ENCODE measurements around the gene FBXO8. TPM values are rescaled to one million over a fixed set of nuclear protein-coding genes. Genes with fewer than 3 reads are reported as not detected.

Gene FBXO8
- total RNA-seq, 1 donor, result 32.2 TPM

DNA sequence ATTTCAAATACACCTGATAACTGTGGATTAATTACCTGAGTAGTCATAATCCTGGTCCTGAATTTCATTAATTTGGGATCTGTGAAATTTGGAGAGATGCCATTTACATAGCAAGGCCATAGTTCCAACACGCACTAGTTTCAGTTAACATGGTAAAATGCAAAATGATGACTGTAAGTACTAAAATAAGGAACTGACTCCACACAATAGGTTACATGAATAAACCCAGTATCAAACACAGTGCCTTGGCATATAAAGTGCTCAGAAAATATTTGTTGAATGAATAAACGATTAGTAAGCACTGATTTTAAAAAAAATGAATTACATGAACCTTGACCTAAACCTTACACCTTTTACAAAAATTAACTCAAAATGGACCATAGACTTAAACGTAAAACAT, 9.0 kb downstream of the FBXO8 start:
- DNase-seq (ENCODE audit: insufficient read length, low spot score, missing footprints), result no peak
- Histone ChIP-seq H3K4me3 (ENCODE audit: insufficient read depth, low read length) (no peak overlapping the region), H3K4me2 (ENCODE audit: insufficient read depth, low read length) (no peak overlapping the region), H2AFZ (ENCODE audit: low read length) (no peak overlapping the region), H3K27ac (ENCODE audit: low read depth, low read length) (no peak overlapping the region), H4K20me1 (ENCODE audit: insufficient read depth, low read length) (peaks cover 3% of the 10 kb centered on the region), H3K9me3 (ENCODE audit: low read depth, low read length) (no peaks in the 10 kb centered on the region), H3K36me3 (ENCODE audit: insufficient read depth, low read length) (no peaks in the 10 kb centered on the region), H3K4me1 (ENCODE audit: insufficient read depth, low read length) (no peaks in the 10 kb centered on the region), H3K27me3 (ENCODE audit: insufficient read depth, low read length) (no peaks in the 10 kb centered on the region), H3K79me2 (ENCODE audit: insufficient read depth, low read length) (peaks cover 35% of the 10 kb centered on the region)
- TF ChIP-seq, protein P1, sequence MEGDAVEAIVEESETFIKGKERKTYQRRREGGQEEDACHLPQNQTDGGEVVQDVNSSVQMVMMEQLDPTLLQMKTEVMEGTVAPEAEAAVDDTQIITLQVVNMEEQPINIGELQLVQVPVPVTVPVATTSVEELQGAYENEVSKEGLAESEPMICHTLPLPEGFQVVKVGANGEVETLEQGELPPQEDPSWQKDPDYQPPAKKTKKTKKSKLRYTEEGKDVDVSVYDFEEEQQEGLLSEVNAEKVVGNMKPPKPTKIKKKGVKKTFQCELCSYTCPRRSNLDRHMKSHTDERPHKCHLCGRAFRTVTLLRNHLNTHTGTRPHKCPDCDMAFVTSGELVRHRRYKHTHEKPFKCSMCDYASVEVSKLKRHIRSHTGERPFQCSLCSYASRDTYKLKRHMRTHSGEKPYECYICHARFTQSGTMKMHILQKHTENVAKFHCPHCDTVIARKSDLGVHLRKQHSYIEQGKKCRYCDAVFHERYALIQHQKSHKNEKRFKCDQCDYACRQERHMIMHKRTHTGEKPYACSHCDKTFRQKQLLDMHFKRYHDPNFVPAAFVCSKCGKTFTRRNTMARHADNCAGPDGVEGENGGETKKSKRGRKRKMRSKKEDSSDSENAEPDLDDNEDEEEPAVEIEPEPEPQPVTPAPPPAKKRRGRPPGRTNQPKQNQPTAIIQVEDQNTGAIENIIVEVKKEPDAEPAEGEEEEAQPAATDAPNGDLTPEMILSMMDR (IDR thresholded peaks at IDR 0.05; ENCODE audit: extremely low read depth, low read depth, low read length), result no peak

DNA sequence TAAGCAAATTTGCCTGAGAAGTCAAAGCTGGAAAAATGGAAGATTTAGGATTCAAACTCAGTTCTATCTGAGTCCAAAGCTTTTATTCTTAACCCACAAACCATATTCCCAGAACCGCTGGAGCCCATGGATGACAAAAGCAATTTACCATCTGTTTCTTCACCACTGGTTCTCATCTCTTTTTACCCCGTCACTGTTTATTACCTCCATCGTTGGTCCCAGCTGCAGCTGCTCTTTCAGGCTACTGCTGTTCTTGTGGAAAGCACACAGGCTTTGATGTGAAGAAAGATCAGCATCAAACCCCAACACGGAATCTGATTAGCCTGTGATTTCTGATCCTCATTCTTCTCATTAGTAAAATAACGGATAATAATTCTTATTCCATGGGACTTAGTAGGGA, 9.5 kb downstream of the FBXO8 start:
- peaks cover 30% of the 10 kb centered on the region for H3K79me2 ChIP-seq (ENCODE audit: insufficient read depth, low read length)
- H3K4me2 ChIP-seq (ENCODE audit: insufficient read depth, low read length), result no peak overlapping the region
- DNase-seq (ENCODE audit: insufficient read length, low spot score, missing footprints), result no peak

DNA sequence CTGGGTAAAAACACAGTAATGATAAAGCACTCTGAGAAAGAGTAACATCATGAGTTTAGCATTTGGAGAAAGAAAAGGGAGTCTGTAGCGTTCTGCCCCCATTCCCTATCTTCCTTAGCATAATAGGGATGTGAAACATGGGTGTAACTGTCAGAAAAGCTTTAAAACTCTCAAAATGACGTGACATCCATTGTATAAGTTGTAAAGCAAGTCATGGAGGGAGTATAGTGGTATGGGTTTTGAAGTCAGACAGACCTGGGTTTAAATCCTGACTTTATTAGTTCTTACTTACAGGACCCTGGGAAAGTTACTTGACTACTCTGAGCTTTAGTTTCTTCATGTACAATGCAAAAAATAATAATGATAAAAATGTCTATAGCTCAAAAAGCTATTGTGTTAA, 17.1 kb downstream of the FBXO8 start:
- H3K4me2 ChIP-seq (ENCODE audit: insufficient read depth, low read length), result no peak overlapping the region
- no peak overlapping the region for H2AFZ ChIP-seq (ENCODE audit: low read length)
- no peak overlapping the region for H3K4me3 ChIP-seq (ENCODE audit: insufficient read depth, low read length)
- no peaks in the 10 kb centered on the region for H3K36me3 ChIP-seq (ENCODE audit: insufficient read depth, low read length)
- no peak for DNase-seq (ENCODE audit: insufficient read length, low spot score, missing footprints)
- peaks cover 7% of the 10 kb centered on the region for H3K79me2 ChIP-seq (ENCODE audit: insufficient read depth, low read length)
- H3K4me1 ChIP-seq (ENCODE audit: insufficient read depth, low read length), result no peaks in the 10 kb centered on the region
- no peaks in the 10 kb centered on the region for H3K9me3 ChIP-seq (ENCODE audit: low read depth, low read length)
- H3K27ac ChIP-seq (ENCODE audit: low read depth, low read length), result no peak overlapping the region
- TF ChIP-seq, protein P1 (IDR thresholded peaks at IDR 0.05; ENCODE audit: extremely low read depth, low read depth, low read length), result no peak
- no peaks in the 10 kb centered on the region for H4K20me1 ChIP-seq (ENCODE audit: insufficient read depth, low read length)
- H3K27me3 ChIP-seq (ENCODE audit: insufficient read depth, low read length), result no peaks in the 10 kb centered on the region

More for the DNA sequence above, 9.5 kb downstream of the FBXO8 start:
- Histone ChIP-seq H4K20me1 (ENCODE audit: insufficient read depth, low read length) (peaks cover 3% of the 10 kb centered on the region), H3K36me3 (ENCODE audit: insufficient read depth, low read length) (no peaks in the 10 kb centered on the region), H3K27ac (ENCODE audit: low read depth, low read length) (no peak overlapping the region), H3K27me3 (ENCODE audit: insufficient read depth, low read length) (no peaks in the 10 kb centered on the region), H2AFZ (ENCODE audit: low read length) (no peak overlapping the region), H3K4me3 (ENCODE audit: insufficient read depth, low read length) (no peak overlapping the region), H3K4me1 (ENCODE audit: insufficient read depth, low read length) (no peaks in the 10 kb centered on the region), H3K9me3 (ENCODE audit: low read depth, low read length) (no peaks in the 10 kb centered on the region)
- TF ChIP-seq, protein P1 (IDR thresholded peaks at IDR 0.05; ENCODE audit: extremely low read depth, low read depth, low read length), result no peak

DNA sequence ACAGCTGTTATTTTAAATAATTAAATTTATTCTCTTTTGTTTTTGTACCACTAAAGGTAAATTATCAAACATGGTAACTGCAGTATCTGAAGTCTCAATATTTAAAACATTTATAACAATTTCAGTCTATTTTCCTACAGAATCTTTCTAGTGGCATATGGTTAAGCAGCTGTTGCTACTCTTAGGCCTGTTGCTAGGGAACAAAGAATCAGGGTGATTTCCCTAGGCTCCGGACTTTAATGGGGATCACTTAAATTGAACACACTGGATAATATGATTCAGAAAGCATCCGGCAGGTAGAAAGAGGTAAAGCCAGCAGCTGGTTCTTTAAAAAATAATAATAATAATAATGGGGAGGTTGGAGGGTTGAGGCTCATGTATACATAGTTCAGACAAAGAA, 17.6 kb downstream of the FBXO8 start:
- TF ChIP-seq, protein P1 (IDR thresholded peaks at IDR 0.05; ENCODE audit: extremely low read depth, low read depth, low read length), result no peak
- Histone ChIP-seq H3K27me3 (ENCODE audit: insufficient read depth, low read length) (no peaks in the 10 kb centered on the region), H2AFZ (ENCODE audit: low read length) (no peak overlapping the region), H3K27ac (ENCODE audit: low read depth, low read length) (no peak overlapping the region), H3K79me2 (ENCODE audit: insufficient read depth, low read length) (peaks cover 2% of the 10 kb centered on the region), H3K4me2 (ENCODE audit: insufficient read depth, low read length) (no peak overlapping the region), H3K9me3 (ENCODE audit: low read depth, low read length) (no peaks in the 10 kb centered on the region), H4K20me1 (ENCODE audit: insufficient read depth, low read length) (no peaks in the 10 kb centered on the region), H3K36me3 (ENCODE audit: insufficient read depth, low read length) (no peaks in the 10 kb centered on the region), H3K4me3 (ENCODE audit: insufficient read depth, low read length) (no peak overlapping the region), H3K4me1 (ENCODE audit: insufficient read depth, low read length) (no peaks in the 10 kb centered on the region)
- DNase-seq (ENCODE audit: insufficient read length, low spot score, missing footprints), result peak; percentile 13
